HEK293 (cell line): ENCODE results near the gene GOLGA6L2.

ENCODE experiments used
- CTCF ChIA-PET: fragments of 350-600 bp; formaldehyde crosslinking; extraction: SDS; loops from one replicate; lab custom pipeline; 2021; ENCODE audit warnings: antibody characterized with exemption; lab: Yijun Ruan, JAX
- POLR2A ChIA-PET: fragments of 300-600 bp; formaldehyde crosslinking; extraction: SDS; loops from one replicate; lab custom pipeline; 2020; ENCODE audit warnings: antibody characterized with exemption, inconsistent platforms; lab: Yijun Ruan, JAX
- H3K27ac ChIP-seq: fragments of 200-500 bp; sonication (Bioruptor generic); 2 replicates; pipeline ENCODE4 v1.5.1; 2014; ENCODE audit warnings: low read depth, low read length, control low read depth, inconsistent platforms; ENCODE audit errors: extremely low read depth
- H3K36me3 ChIP-seq, 2 experiments: fragments of 200-500 bp in 1 of 2; sonication (Bioruptor generic) in 1 of 2; 1 replicate in 1 of 2; 2 replicates in 1 of 2; pipeline ENCODE4 v1.5.1; 2014 to 2017; ENCODE audit warnings: inconsistent platforms in 2 of 2, low read length in 2 of 2; ENCODE audit not compliant: control insufficient read depth in 2 of 2, insufficient read depth in 1 of 2
- H3K4me1 ChIP-seq: fragments of 200-500 bp; sonication (Bioruptor generic); 2 replicates; pipeline ENCODE4 v1.5.1; 2014; ENCODE audit warnings: mild to moderate bottlenecking, low read length, inconsistent platforms; ENCODE audit not compliant: control insufficient read depth, insufficient read depth
- H3K4me3 ChIP-seq: 2 replicates; pipeline ENCODE4 v1.5.1; 2011; ENCODE audit warnings: low read depth, mild to moderate bottlenecking, control low read depth, low read length, moderate library complexity
- H3K9me3 ChIP-seq: fragments of 200-500 bp; sonication (Bioruptor generic); 2 replicates; pipeline ENCODE4 v1.5.1; 2014; ENCODE audit warnings: low read depth, low read length, inconsistent platforms; ENCODE audit not compliant: control insufficient read depth, insufficient read depth
- AEBP2 ChIP-seq: fragments of 450-650 bp; formaldehyde crosslinking; IDR thresholded peaks from 2 replicates; pipeline ENCODE4 v1.5.1; 2016; ENCODE audit warnings: missing biosample characterization, missing genetic modification characterization, borderline replicate concordance
- BCL11B ChIP-seq: fragments of 450-650 bp; formaldehyde crosslinking; IDR thresholded peaks from 2 replicates; pipeline ENCODE4 v1.5.1; 2016; ENCODE audit warnings: low read depth, missing biosample characterization, missing genetic modification characterization
- RBAK ChIP-seq: fragments of 450-650 bp; formaldehyde crosslinking; IDR thresholded peaks from 2 replicates; pipeline ENCODE4 v1.5.1; 2016; ENCODE audit warnings: missing biosample characterization, missing genetic modification characterization
- REST ChIP-seq: fragments of 450-650 bp; formaldehyde crosslinking; IDR thresholded peaks from 2 replicates; pipeline ENCODE4 v1.5.1; 2016; ENCODE audit warnings: missing biosample characterization, missing genetic modification characterization
- ZBTB20 ChIP-seq: fragments of 450-650 bp; formaldehyde crosslinking; IDR thresholded peaks from 2 replicates; pipeline ENCODE4 v1.5.1; 2016; ENCODE audit warnings: missing biosample characterization, missing genetic modification characterization
- ZBTB44 ChIP-seq: fragments of 450-650 bp; IDR thresholded peaks from 2 replicates; pipeline ENCODE4 v1.5.1; 2018; ENCODE audit warnings: missing biosample characterization, mild to moderate bottlenecking, missing genetic modification characterization
- ZBTB6 ChIP-seq: fragments of 450-650 bp; formaldehyde crosslinking; IDR thresholded peaks from 2 replicates; pipeline ENCODE4 v1.5.1; 2017; ENCODE audit warnings: missing biosample characterization, missing genetic modification characterization
- ZNF175 ChIP-seq: fragments of 450-650 bp; formaldehyde crosslinking; IDR thresholded peaks from 2 replicates; pipeline ENCODE4 v1.5.1; 2016; ENCODE audit warnings: missing biosample characterization, missing genetic modification characterization
- ZNF184 ChIP-seq: fragments of 450-650 bp; IDR thresholded peaks from 2 replicates; pipeline ENCODE4 v1.5.1; 2018; ENCODE audit warnings: missing biosample characterization, mild to moderate bottlenecking, missing genetic modification characterization
- ZNF223 ChIP-seq: fragments of 450-650 bp; formaldehyde crosslinking; IDR thresholded peaks from 2 replicates; pipeline ENCODE4 v1.5.1; 2016; ENCODE audit warnings: missing biosample characterization, missing genetic modification characterization
- ZNF280C ChIP-seq: fragments of 450-650 bp; formaldehyde crosslinking; IDR thresholded peaks from 2 replicates; pipeline ENCODE4 v1.5.1; 2016; ENCODE audit warnings: missing biosample characterization, missing genetic modification characterization
- ZNF341 ChIP-seq: fragments of 450-650 bp; formaldehyde crosslinking; IDR thresholded peaks from 2 replicates; pipeline ENCODE4; 2016; ENCODE audit warnings: low read depth, missing biosample characterization, missing genetic modification characterization
- ZNF514 ChIP-seq: fragments of 450-650 bp; formaldehyde crosslinking; IDR thresholded peaks from 2 replicates; pipeline ENCODE4 v1.5.1; 2016; ENCODE audit warnings: missing biosample characterization, missing genetic modification characterization
- ZNF621 ChIP-seq: fragments of 450-650 bp; formaldehyde crosslinking; IDR thresholded peaks from 2 replicates; pipeline ENCODE4 v1.5.1; 2017; ENCODE audit warnings: missing biosample characterization, missing genetic modification characterization
- ZNF654 ChIP-seq: fragments of 450-650 bp; formaldehyde crosslinking; IDR thresholded peaks from 2 replicates; pipeline ENCODE4 v1.5.1; 2016; ENCODE audit warnings: low read depth, missing biosample characterization, missing genetic modification characterization
- ZNF791 ChIP-seq: fragments of 450-650 bp; formaldehyde crosslinking; IDR thresholded peaks from 2 replicates; pipeline ENCODE4 v1.5.1; 2016; ENCODE audit warnings: missing biosample characterization, missing genetic modification characterization

The GOLGA6L2 gene

GRCh38 chr15:23440596-23440995 is 6.4 kb downstream of the GOLGA6L2 start (continued):
- TF ChIP-seq BCL11B (tag by site-specific recombination) (no peak), ZBTB20 (no peak), ZNF791 (tag by site-specific recombination) (no peak), RBAK (tag by site-specific recombination) (no peak), ZNF514 (tag by site-specific recombination) (no peak)

- H3K4me1 ChIP-seq = no peaks in the 10 kb centered on the region
- no peaks in the 10 kb centered on the region for H3K36me3 ChIP-seq
- TF ChIP-seq ZNF341 (tag by site-specific recombination) = peak; percentile 40
- no peak for TF ChIP-seq ZBTB6 (tag by site-specific recombination)
- H3K27ac ChIP-seq = no peak overlapping the region
- no peak overlapping the region for H3K4me3 ChIP-seq
- CTCF ChIA-PET = no interaction called here
- no peaks in the 10 kb centered on the region for H3K9me3 ChIP-seq
- POLR2A ChIA-PET = no interaction called here
Observed at GRCh38 chr15:23439513-23439912, 7.5 kb downstream of the GOLGA6L2 start.

- no peaks in the 10 kb centered on the region for H3K4me1 ChIP-seq
- CTCF ChIA-PET = no interaction called here
- H3K36me3 ChIP-seq = no peaks in the 10 kb centered on the region
- H3K27ac ChIP-seq = no peak overlapping the region
- TF ChIP-seq ZNF621 (no peak), AEBP2 (tag by site-specific recombination) (no peak), ZNF280C (tag by site-specific recombination) (no peak), ZNF184 (tag by site-specific recombination) (no peak), ZNF223 (tag by site-specific recombination) (no peak), ZNF791 (tag by site-specific recombination) (no peak), ZNF175 (tag by site-specific recombination) (no peak), ZNF654 (tag by site-specific recombination) (no peak)
- TF ChIP-seq, all 188 proteins: peak for 0
- POLR2A ChIA-PET = no interaction called here
- Histone ChIP-seq H3K9me3 (no peaks in the 10 kb centered on the region), H3K4me3 (no peak overlapping the region)
Observed at GRCh38 chr15:23438816-23439466, 8.1 kb downstream of the GOLGA6L2 start.

- Histone ChIP-seq H3K9me3 (no peaks in the 10 kb centered on the region), H3K4me3 (no peak overlapping the region), H3K36me3 (no peaks in the 10 kb centered on the region), H3K27ac (no peak overlapping the region), H3K4me1 (no peaks in the 10 kb centered on the region)
- CTCF ChIA-PET = no interaction called here
- no peak for TF ChIP-seq ZBTB44 (tag by site-specific recombination)
- peak; percentile 85 for TF ChIP-seq REST (tag by site-specific recombination)
- POLR2A ChIA-PET = no interaction called here
Observed at GRCh38 chr15:23437673-23438072, 9.4 kb downstream of the GOLGA6L2 start.
